GM12892 (cell line): ENCODE measurements around the gene MSRB1. TPM values are rescaled to one million over a fixed set of nuclear protein-coding genes. Genes with fewer than 3 reads are reported as not detected.
A peak's percentile ranks its signal among the peaks of the same experiment; 100 is the strongest.

Experiments
- DNase-seq: peaks from one replicate; pipeline ENCODE4 v3.0.0; 2011; ENCODE audit not compliant: insufficient read length
- FAIRE-seq: peaks from 2 replicates; lab custom pipeline; 2011; peaks lifted over from hg19 to GRCh38; lab: Jason Lieb, UNC
- POLR2A ChIP-seq: IDR thresholded peaks from 2 replicates; pipeline ENCODE4 v1.6.1; 2011; ENCODE audit warnings: low read depth, low read length, control low read depth
- POLR2AphosphoS5 ChIP-seq: IDR thresholded peaks from 2 replicates; pipeline ENCODE4 v1.6.1; 2011; ENCODE audit warnings: low read depth, low read length, control low read depth
- TAF1 ChIP-seq: IDR thresholded peaks from 2 replicates; pipeline ENCODE4 v1.6.1; 2011; ENCODE audit warnings: low read depth, mild to moderate bottlenecking, control low read depth, low read length, borderline replicate concordance
- polyA plus RNA-seq: library from polyadenylated mRNA; unstranded; fragments of >200 nt; gene quantifications from one replicate; pipeline ENCODE4 v1.2.1, GENCODE V29; 2012; ENCODE audit warnings: missing spikeins, inconsistent platforms; ENCODE audit not compliant: missing spikeins

Gene MSRB1
- polyA plus RNA-seq: 25.6 TPM

- FAIRE-seq: peak; percentile 100
- TF ChIP-seq POLR2AphosphoS5: peak; percentile 53; the same call in 1 of the 2 replicates
- 0 out of 2 replicates have a peak, but pooled peaks have one; percentile 43 for TF ChIP-seq TAF1
- peak; percentile 82 for TF ChIP-seq POLR2A
Observed at GRCh38 chr16:1942810-1943726, at the start of gene MSRB1. MSRB1 (minus strand) TSS chr16:1943199; CDS start chr16:1943156, 43 bp downstream.

GRCh38 chr16:1991948-1992703 is 49.1 kb upstream of the MSRB1 start:
- TF ChIP-seq POLR2A (peak; percentile 63), POLR2AphosphoS5 (no peak)
- FAIRE-seq (peak; percentile 89), DNase-seq (peak; percentile 98)

More at GRCh38 chr16:1942810-1943726, at the start of gene MSRB1:
- peak; percentile 100 for DNase-seq

GRCh38 chr16:1991588-1991947 is 48.6 kb upstream of the MSRB1 start:
- FAIRE-seq (no peak), DNase-seq (no peak)
- TF ChIP-seq TAF1 (no peak), POLR2A (no peak)

GRCh38 chr16:1991135-1991551 is 48.1 kb upstream of the MSRB1 start:
- TF ChIP-seq POLR2AphosphoS5 (no peak), TAF1 (no peak), POLR2A (peak; percentile 31; the same call in 1 of the 2 replicates)
- FAIRE-seq (peak; percentile 83), DNase-seq (no peak)

GRCh38 chr16:1990351-1991134 is 47.5 kb upstream of the MSRB1 start:
- TF ChIP-seq POLR2A (peak; percentile 7; the same call in 1 of the 2 replicates), POLR2AphosphoS5 (no peak), TAF1 (no peak)
- DNase-seq (no peak), FAIRE-seq (peak; percentile 51)

GRCh38 chr16:1990101-1990350 is 47.0 kb upstream of the MSRB1 start:
- DNase-seq (no peak), FAIRE-seq (no peak)
- TF ChIP-seq POLR2A (no peak), TAF1 (no peak)

GRCh38 chr16:1989209-1990100 is 46.5 kb upstream of the MSRB1 start, which contains the start of gene SYNGR3:
SYNGR3 (plus strand) TSS chr16:1989970; CDS start chr16:1990103, 133 bp downstream.
- TF ChIP-seq POLR2AphosphoS5 (no peak), POLR2A (no peak), TAF1 (no peak)
- peak; percentile 79 for FAIRE-seq
- no peak for DNase-seq

GRCh38 chr16:1987198-1987597 is 44.2 kb upstream of the MSRB1 start:
- FAIRE-seq (no peak), DNase-seq (no peak)
- TF ChIP-seq POLR2AphosphoS5: no peak
- TF ChIP-seq TAF1: no peak
- no peak for TF ChIP-seq POLR2A

- TF ChIP-seq TAF1 (no peak), POLR2AphosphoS5 (no peak), POLR2A (no peak)
- DNase-seq: no peak
- FAIRE-seq: no peak
Observed at GRCh38 chr16:1985466-1986150, 42.6 kb upstream of the MSRB1 start.
